ENCODE results near the gene FNBP1. TPM values are rescaled to one million over a fixed set of nuclear protein-coding genes. Genes with fewer than 3 reads are reported as not detected.

Gene FNBP1
- total and polyA plus RNA-seq, 7 donors, result 12.5 to 172 (median 92.8) TPM

DNA sequence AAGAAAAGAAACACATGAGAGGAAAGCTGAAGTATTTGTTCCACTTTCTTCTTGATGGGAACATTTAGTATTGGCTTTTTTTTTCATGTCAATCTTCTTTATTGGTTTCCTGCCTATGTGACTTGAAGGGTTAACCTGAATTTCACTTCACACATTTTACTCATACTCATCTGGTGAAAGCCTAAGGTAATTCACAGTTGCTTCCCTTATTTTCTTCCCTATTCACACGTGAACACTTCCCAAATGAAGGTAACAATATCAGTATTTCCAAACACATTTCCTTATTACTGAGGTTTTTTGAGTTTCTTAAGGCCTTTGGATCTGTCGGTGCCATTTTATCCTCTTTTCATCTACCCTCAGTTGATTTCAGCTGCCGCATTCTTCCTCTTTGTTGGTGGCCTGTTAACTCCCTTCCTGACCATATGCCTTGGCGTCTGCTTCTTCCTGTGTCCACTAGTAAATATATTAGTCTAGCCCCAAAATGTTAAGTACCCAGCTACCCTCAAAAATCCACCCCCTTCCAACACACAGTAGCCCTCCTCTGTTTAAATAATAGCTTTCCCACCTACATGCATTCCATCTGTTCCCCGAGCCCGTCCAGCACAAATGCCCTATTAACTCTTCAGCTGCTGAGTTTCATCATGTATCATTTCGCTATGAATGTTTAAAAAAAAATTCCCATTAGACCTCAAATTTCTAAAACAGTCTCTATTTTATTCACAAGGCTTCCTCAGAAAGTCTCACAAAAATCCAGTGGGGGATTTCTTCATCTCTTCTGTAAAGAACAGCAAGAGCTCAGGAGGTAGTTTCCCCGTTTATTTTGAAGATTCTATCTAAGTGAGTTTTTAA lies 110.5 kb downstream of the FNBP1 start:
- Histone ChIP-seq H3K4me1 (peaks cover 0 to 67% (median 53%) of the 10 kb centered on the region in 4 donors), H3K9me3 (no peaks in the 10 kb centered on the region), H3K4me3 (peak overlapping the region in 3 of 4 donors; percentile 2 to 6 (median 4)), H3K36me3 (peaks cover 0 to 23% (median 10%) of the 10 kb centered on the region in 4 donors), H3K27me3 (no peaks in the 10 kb centered on the region), H3K27ac (peak overlapping the region; percentile 75 to 88 (median 82))
- TF ChIP-seq EP300 (IDR thresholded peaks at IDR 0.05), result no peak
- TF ChIP-seq, protein P1, sequence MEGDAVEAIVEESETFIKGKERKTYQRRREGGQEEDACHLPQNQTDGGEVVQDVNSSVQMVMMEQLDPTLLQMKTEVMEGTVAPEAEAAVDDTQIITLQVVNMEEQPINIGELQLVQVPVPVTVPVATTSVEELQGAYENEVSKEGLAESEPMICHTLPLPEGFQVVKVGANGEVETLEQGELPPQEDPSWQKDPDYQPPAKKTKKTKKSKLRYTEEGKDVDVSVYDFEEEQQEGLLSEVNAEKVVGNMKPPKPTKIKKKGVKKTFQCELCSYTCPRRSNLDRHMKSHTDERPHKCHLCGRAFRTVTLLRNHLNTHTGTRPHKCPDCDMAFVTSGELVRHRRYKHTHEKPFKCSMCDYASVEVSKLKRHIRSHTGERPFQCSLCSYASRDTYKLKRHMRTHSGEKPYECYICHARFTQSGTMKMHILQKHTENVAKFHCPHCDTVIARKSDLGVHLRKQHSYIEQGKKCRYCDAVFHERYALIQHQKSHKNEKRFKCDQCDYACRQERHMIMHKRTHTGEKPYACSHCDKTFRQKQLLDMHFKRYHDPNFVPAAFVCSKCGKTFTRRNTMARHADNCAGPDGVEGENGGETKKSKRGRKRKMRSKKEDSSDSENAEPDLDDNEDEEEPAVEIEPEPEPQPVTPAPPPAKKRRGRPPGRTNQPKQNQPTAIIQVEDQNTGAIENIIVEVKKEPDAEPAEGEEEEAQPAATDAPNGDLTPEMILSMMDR (IDR thresholded peaks at IDR 0.05), result no peak
- no peak for TF ChIP-seq POLR2A (IDR thresholded peaks at IDR 0.05)
- TF ChIP-seq POLR2AphosphoS5 (IDR thresholded peaks at IDR 0.05), result no peak
- 40 to 68% methylated on average over 8 of the region's 8 CpGs for WGBS, 2 donors
- intact Hi-C loops (cut with DNase I), result loop anchor here (5.0 kb wide), 2 partner anchors 45 to 110 kb away; partner anchors contain the start of gene FNBP1
- DNase-seq, result no peak

DNA sequence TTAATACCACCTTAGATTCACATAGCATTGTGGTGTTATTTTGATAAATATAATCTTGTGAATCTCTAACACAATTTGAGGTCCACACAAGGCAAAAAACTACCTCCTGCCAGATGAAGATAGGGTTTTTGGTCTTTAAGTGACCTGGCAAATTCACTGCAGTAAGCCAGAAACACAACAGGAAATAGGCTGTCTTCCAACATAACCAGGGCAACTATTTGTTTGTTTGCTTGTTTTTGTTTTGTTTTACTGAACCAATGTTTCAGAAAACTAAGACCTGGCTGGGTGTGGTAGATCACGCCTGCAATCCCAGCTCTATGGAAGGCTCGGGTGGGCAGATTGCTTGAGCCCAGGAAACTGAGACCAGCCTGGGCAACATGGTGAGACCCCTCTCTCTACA lies 112.2 kb downstream of the FNBP1 start:
- H3K36me3 ChIP-seq, result peaks cover 12 to 41% (median 23%) of the 10 kb centered on the region in 4 donors
- no peaks in the 10 kb centered on the region for H3K9me3 ChIP-seq
- H3K4me3 ChIP-seq, result no peak overlapping the region
- 88 to 92% methylated on average over 2 of the region's 2 CpGs for WGBS, 2 donors
- peaks cover 0 to 51% (median 43%) of the 10 kb centered on the region in 4 donors for H3K4me1 ChIP-seq
- H3K27me3 ChIP-seq, result no peaks in the 10 kb centered on the region
- no peak for DNase-seq
- H3K27ac ChIP-seq, result peak overlapping the region; percentile 75 to 88 (median 82)
- intact Hi-C loops (cut with DNase I), result loop anchor here (5.0 kb wide), 2 partner anchors 43 to 112 kb away; partner anchors contain the start of gene FNBP1
- TF ChIP-seq EP300 (IDR thresholded peaks at IDR 0.05), result no peak
- TF ChIP-seq, protein P1 (IDR thresholded peaks at IDR 0.05), result no peak
- TF ChIP-seq POLR2A (IDR thresholded peaks at IDR 0.05), result no peak
- TF ChIP-seq POLR2AphosphoS5 (IDR thresholded peaks at IDR 0.05), result no peak

GRCh38 chr9:129929496-129930125 lies 113.4 kb downstream of the FNBP1 start:
- intact Hi-C loops (cut with DNase I), result loop anchor here (5.0 kb wide), 2 partner anchors 42 to 113 kb away; partner anchors contain the start of gene FNBP1
- no peak for DNase-seq
- Histone ChIP-seq H3K36me3 (peaks cover 15 to 51% (median 29%) of the 10 kb centered on the region in 4 donors), H3K27ac (peak overlapping the region in 1 of 4 donors; percentile 88), H3K27me3 (no peaks in the 10 kb centered on the region), H3K4me1 (peaks cover 0 to 40% (median 34%) of the 10 kb centered on the region in 4 donors), H3K4me3 (no peak overlapping the region), H3K9me3 (no peaks in the 10 kb centered on the region)
- TF ChIP-seq POLR2AphosphoS5 (IDR thresholded peaks at IDR 0.05) (no peak), EP300 (IDR thresholded peaks at IDR 0.05) (no peak), POLR2A (IDR thresholded peaks at IDR 0.05) (no peak)
- TF ChIP-seq, protein P1 (IDR thresholded peaks at IDR 0.05), result no peak
- WGBS, 2 donors, result 96 to 97% methylated on average over 9 of the region's 9 CpGs

DNA sequence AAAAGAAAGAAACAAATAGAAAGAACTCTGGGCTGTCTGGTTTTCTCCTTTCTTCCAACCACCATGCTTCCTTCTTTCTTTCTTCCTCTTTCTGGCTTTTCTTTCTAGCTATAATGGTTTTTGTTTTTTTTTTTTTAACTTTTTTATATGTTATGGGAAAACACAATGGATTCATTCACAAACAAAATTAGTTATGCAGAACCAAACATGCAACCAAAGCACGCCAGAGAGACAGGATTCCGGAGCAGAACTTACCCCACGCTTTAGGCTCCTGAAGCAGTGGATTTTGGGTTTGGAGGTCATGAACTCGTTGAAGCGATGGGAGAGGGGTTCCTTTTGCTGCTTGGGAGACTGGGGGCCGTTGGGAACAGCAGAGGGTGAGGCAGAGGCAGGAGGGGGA lies 119.4 kb downstream of the FNBP1 start:
- Histone ChIP-seq H3K36me3 (peaks cover 19 to 82% (median 35%) of the 10 kb centered on the region in 4 donors), H3K4me3 (no peak overlapping the region), H3K4me1 (peaks cover 0 to 3% (median 0%) of the 10 kb centered on the region in 4 donors), H3K9me3 (no peaks in the 10 kb centered on the region), H3K27ac (no peak overlapping the region), H3K27me3 (no peaks in the 10 kb centered on the region)
- WGBS, 2 donors, result 82 to 84% methylated on average over 6 of the region's 6 CpGs
- DNase-seq, result no peak
- TF ChIP-seq POLR2AphosphoS5 (IDR thresholded peaks at IDR 0.05) (no peak), EP300 (IDR thresholded peaks at IDR 0.05) (no peak), POLR2A (IDR thresholded peaks at IDR 0.05) (no peak)
- TF ChIP-seq, protein P1 (IDR thresholded peaks at IDR 0.05), result no peak
- intact Hi-C loops (cut with DNase I), result no loop called here

All from sigmoid colon (tissue), 7 donors.